Measurements from ENCODE around the gene SETD2. TPM values are rescaled to one million over a fixed set of nuclear protein-coding genes. Genes with fewer than 3 reads are reported as not detected.

Gene SETD2
- total RNA-seq, 1 donor from 2014 or later, result 73.9 TPM

GRCh38 chr3:47005212-47006144 lies 158.4 kb downstream of the SETD2 start:
- Mint-ChIP-seq H3K27ac (no peak overlapping the region), H3K27me3 (no peaks in the 10 kb centered on the region), H3K4me3 (ENCODE audit: low read depth) (no peak overlapping the region)

GRCh38 chr3:47004369-47005211 lies 159.3 kb downstream of the SETD2 start:
- H3K27ac Mint-ChIP-seq, result no peak overlapping the region
- DNase-seq (ENCODE audit: low spot score, unreplicated experiment), result no peak

More at GRCh38 chr3:47005212-47006144, 158.4 kb downstream of the SETD2 start:
- no peaks in the 10 kb centered on the region for H3K9me3 Mint-ChIP-seq (ENCODE audit: low read depth)
- peaks cover 11% of the 10 kb centered on the region for H3K36me3 Mint-ChIP-seq (ENCODE audit: insufficient read depth)
- TF ChIP-seq CTCF (IDR thresholded peaks at IDR 0.05; ENCODE audit: unreplicated experiment), result no peak
- H3K4me1 Mint-ChIP-seq (ENCODE audit: low read depth), result peaks cover 4% of the 10 kb centered on the region
- no peak for DNase-seq (ENCODE audit: low spot score, unreplicated experiment)

GRCh38 chr3:47003461-47004368 lies 160.2 kb downstream of the SETD2 start:
- Mint-ChIP-seq H3K4me1 (ENCODE audit: low read depth) (no peaks in the 10 kb centered on the region), H3K9me3 (ENCODE audit: low read depth) (no peaks in the 10 kb centered on the region), H3K27me3 (no peaks in the 10 kb centered on the region), H3K36me3 (ENCODE audit: insufficient read depth) (peaks cover 13% of the 10 kb centered on the region), H3K27ac (no peak overlapping the region), H3K4me3 (ENCODE audit: low read depth) (no peak overlapping the region)
- TF ChIP-seq CTCF (IDR thresholded peaks at IDR 0.05; ENCODE audit: unreplicated experiment), result no peak
- no peak for DNase-seq (ENCODE audit: low spot score, unreplicated experiment)

More at GRCh38 chr3:47004369-47005211, 159.3 kb downstream of the SETD2 start:
- H3K4me3 Mint-ChIP-seq (ENCODE audit: low read depth), result no peak overlapping the region
- TF ChIP-seq CTCF (IDR thresholded peaks at IDR 0.05; ENCODE audit: unreplicated experiment), result no peak
- H3K27me3 Mint-ChIP-seq, result no peaks in the 10 kb centered on the region
- peaks cover 13% of the 10 kb centered on the region for H3K36me3 Mint-ChIP-seq (ENCODE audit: insufficient read depth)
- H3K4me1 Mint-ChIP-seq (ENCODE audit: low read depth), result no peaks in the 10 kb centered on the region
- H3K9me3 Mint-ChIP-seq (ENCODE audit: low read depth), result no peaks in the 10 kb centered on the region

- no peaks in the 10 kb centered on the region for H3K27me3 Mint-ChIP-seq
- H3K4me1 Mint-ChIP-seq (ENCODE audit: low read depth), result peaks cover 3% of the 10 kb centered on the region
- no peak for TF ChIP-seq CTCF (IDR thresholded peaks at IDR 0.05; ENCODE audit: unreplicated experiment)
- H3K9me3 Mint-ChIP-seq (ENCODE audit: low read depth), result no peaks in the 10 kb centered on the region
- H3K4me3 Mint-ChIP-seq (ENCODE audit: low read depth), result no peak overlapping the region
- H3K27ac Mint-ChIP-seq, result no peak overlapping the region
- H3K36me3 Mint-ChIP-seq (ENCODE audit: insufficient read depth), result peaks cover 18% of the 10 kb centered on the region
- DNase-seq (ENCODE audit: low spot score, unreplicated experiment), result no peak
Observed at GRCh38 chr3:47003056-47003410, 160.9 kb downstream of the SETD2 start.
